OCI-LY3 (cell line): Measurements from ENCODE around the gene CAMTA1.

Experiments used
- H2AFZ ChIP-seq: fragments of 200-600, 300-600 bp; shearing (Covaris generic); 2 replicates; pipeline ENCODE4 v1.6.0; 2014; ENCODE audit warnings: antibody characterized with exemption, low read depth, low read length
- H3K27ac ChIP-seq: fragments of 200-600, 300-600 bp; sonication (generic); 2 replicates; pipeline ENCODE4 v1.5.1; 2014; ENCODE audit warnings: mild to moderate bottlenecking, low read length, moderate library complexity, mixed read lengths
- H3K27me3 ChIP-seq: fragments of 200-600, 300-600 bp; sonication (generic); 2 replicates; pipeline ENCODE4 v1.6.1; 2014; ENCODE audit warnings: low read depth, low read length, mixed read lengths
- H3K36me3 ChIP-seq: fragments of 200-600, 300-600 bp; sonication (generic); replicated peaks from 2 replicates; pipeline ENCODE3; 2014; ENCODE audit warnings: low read depth, low read length, mixed read lengths
- H3K4me1 ChIP-seq: fragments of 300-600, 200-600 bp; sonication (generic); 2 replicates; pipeline ENCODE4 v1.6.1; 2014; ENCODE audit warnings: low read length, mixed read lengths
- H3K4me2 ChIP-seq: fragments of 200-600, 300-600 bp; sonication (generic); 2 replicates; pipeline ENCODE4 v1.6.1; 2014; ENCODE audit warnings: low read length, mixed read lengths
- H3K4me3 ChIP-seq: fragments of 300-600, 200-600 bp; sonication (generic); 2 replicates; pipeline ENCODE4 v1.5.1; 2014; ENCODE audit warnings: antibody characterized with exemption, mild to moderate bottlenecking, low read length, moderate library complexity
- H3K79me2 ChIP-seq: fragments of 300-600, 200-600 bp; shearing (Covaris generic); 2 replicates; pipeline ENCODE4 v1.6.1; 2014; ENCODE audit warnings: mild to moderate bottlenecking, low read length, mixed read lengths
- H3K9ac ChIP-seq: fragments of 300-600, 200-600 bp; shearing (Covaris generic); 2 replicates; pipeline ENCODE4 v1.6.0; 2014; ENCODE audit warnings: mild to moderate bottlenecking, low read length, moderate library complexity
- H3K9me3 ChIP-seq: fragments of 200-600, 300-600 bp; shearing (Covaris generic); 2 replicates; pipeline ENCODE4 v1.6.1; 2014; ENCODE audit warnings: low read length, mixed read lengths; ENCODE audit not compliant: insufficient read depth
- H4K20me1 ChIP-seq: fragments of 200-600, 300-600 bp; sonication (generic); 2 replicates; pipeline ENCODE4 v1.6.1; 2016; ENCODE audit warnings: low read length, mixed read lengths; ENCODE audit not compliant: insufficient read depth
- CTCF ChIP-seq: fragments of 200-600, 300-600 bp; sonication (generic); IDR thresholded peaks from 2 replicates; pipeline ENCODE4 v1.5.1; 2014; ENCODE audit warnings: antibody characterized with exemption, low read length, low read depth
- EZH2phosphoT487 ChIP-seq: fragments of 200-600 bp; shearing (Covaris generic); IDR thresholded peaks from 2 replicates; pipeline ENCODE4 v1.6.1; 2018; ENCODE audit warnings: antibody characterized with exemption, mixed run types, low read depth

Gene CAMTA1

GRCh38 chr1:7481194-7481593 lies 695.9 kb downstream of the CAMTA1 start:
- H3K27me3 ChIP-seq, result peaks cover 2% of the 10 kb centered on the region
- H3K4me2 ChIP-seq, result no peak overlapping the region
- no peak overlapping the region for H2AFZ ChIP-seq
- no peaks in the 10 kb centered on the region for H4K20me1 ChIP-seq
- no peaks in the 10 kb centered on the region for H3K36me3 ChIP-seq
- no peak overlapping the region for H3K27ac ChIP-seq
- TF ChIP-seq EZH2phosphoT487 (no peak), CTCF (no peak)
- H3K4me1 ChIP-seq, result peaks cover 7% of the 10 kb centered on the region; the same call in 1 of the 2 replicates
- no peak overlapping the region for H3K4me3 ChIP-seq
- no peak overlapping the region for H3K9ac ChIP-seq
- H3K79me2 ChIP-seq, result no peaks in the 10 kb centered on the region
- H3K9me3 ChIP-seq, result no peaks in the 10 kb centered on the region

- Histone ChIP-seq H3K4me1 (peaks cover 7% of the 10 kb centered on the region; the same call in 1 of the 2 replicates), H3K4me2 (no peak overlapping the region), H3K9me3 (no peaks in the 10 kb centered on the region), H3K27ac (no peak overlapping the region), H3K9ac (no peak overlapping the region), H4K20me1 (no peaks in the 10 kb centered on the region), H3K27me3 (peaks cover 2% of the 10 kb centered on the region), H3K79me2 (no peaks in the 10 kb centered on the region), H3K36me3 (no peaks in the 10 kb centered on the region), H3K4me3 (no peak overlapping the region), H2AFZ (no peak overlapping the region)
- TF ChIP-seq EZH2phosphoT487 (no peak), CTCF (no peak)
These were observed 696.8 kb downstream of the CAMTA1 start for GRCh38 chr1:7482077-7482476.

- Histone ChIP-seq H3K4me2 (no peak overlapping the region), H3K4me1 (peaks cover 7% of the 10 kb centered on the region; the same call in 1 of the 2 replicates), H3K27ac (no peak overlapping the region), H3K27me3 (peaks cover 2% of the 10 kb centered on the region), H4K20me1 (no peaks in the 10 kb centered on the region), H3K36me3 (no peaks in the 10 kb centered on the region), H3K9ac (no peak overlapping the region), H2AFZ (no peak overlapping the region), H3K4me3 (no peak overlapping the region), H3K79me2 (no peaks in the 10 kb centered on the region), H3K9me3 (no peaks in the 10 kb centered on the region)
- no peak for TF ChIP-seq CTCF
- TF ChIP-seq EZH2phosphoT487, result no peak
These were observed 697.7 kb downstream of the CAMTA1 start for GRCh38 chr1:7482772-7483495.

- peaks cover 7% of the 10 kb centered on the region; the same call in 1 of the 2 replicates for H3K4me1 ChIP-seq
- H3K27ac ChIP-seq, result no peak overlapping the region
- TF ChIP-seq EZH2phosphoT487 (no peak), CTCF (no peak)
- H3K4me3 ChIP-seq, result no peak overlapping the region
- no peaks in the 10 kb centered on the region for H3K79me2 ChIP-seq
- no peaks in the 10 kb centered on the region for H4K20me1 ChIP-seq
- H3K9ac ChIP-seq, result no peak overlapping the region
- H2AFZ ChIP-seq, result no peak overlapping the region
- no peaks in the 10 kb centered on the region for H3K9me3 ChIP-seq
- H3K36me3 ChIP-seq, result no peaks in the 10 kb centered on the region
- H3K4me2 ChIP-seq, result no peak overlapping the region
- H3K27me3 ChIP-seq, result peaks cover 2% of the 10 kb centered on the region
These were observed 698.6 kb downstream of the CAMTA1 start for GRCh38 chr1:7483634-7484383.
